ENCODE data around the gene NPNT. TPM values are rescaled to one million over a fixed set of nuclear protein-coding genes. Genes with fewer than 3 reads are reported as not detected.
"Not testable (repeated sequence)": the region's sequence is repeated elsewhere in the genome, so short reads cannot be mapped to it uniquely, and the experiment has no call there.

NPNT gene
- total RNA-seq (2014; rRNA removed; shearing (Covaris generic)) = not detected in 2 replicates

- peak; percentile 1 for DNase-seq (ENCODE audit: low read depth)
Observed at GRCh38 chr4:105894660-105895582, at the start of gene NPNT. Gene NPNT, plus strand, starts transcription at chr4:105895471. Its CDS starts 182 bp downstream, at chr4:105895653.

DNA sequence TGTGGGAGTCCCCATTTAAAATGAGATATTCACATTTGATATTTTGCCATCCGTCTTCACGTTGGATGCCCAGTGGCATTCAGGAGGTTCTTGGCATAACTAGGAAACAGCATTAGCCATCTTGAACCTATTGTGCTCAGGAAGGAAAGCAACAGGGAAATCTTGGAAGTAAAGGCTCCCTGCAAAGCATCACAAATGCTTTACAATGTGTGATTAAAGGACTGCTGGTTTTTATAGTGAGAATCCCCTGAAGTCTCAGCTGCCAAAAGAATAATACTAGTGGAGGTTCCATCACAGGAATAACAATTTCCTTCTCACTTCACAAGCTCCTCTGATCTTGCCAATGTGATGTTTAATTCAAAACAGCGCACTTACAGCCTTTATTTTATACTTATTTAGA, 49.7 kb upstream of the NPNT start:
- DNase-seq (ENCODE audit: low read depth) = no peak

GRCh38 chr4:105848359-105848758, 46.9 kb upstream of the NPNT start:
- not testable (repeated sequence) for DNase-seq (ENCODE audit: low read depth)

- no peak for DNase-seq (ENCODE audit: low read depth)
Observed at GRCh38 chr4:105851196-105851595, 44.1 kb upstream of the NPNT start.

- DNase-seq (ENCODE audit: low read depth) = not testable (repeated sequence)
Observed at GRCh38 chr4:105852230-105852629, 43.0 kb upstream of the NPNT start.

GRCh38 chr4:105858466-105859040, 36.7 kb upstream of the NPNT start:
- DNase-seq (ENCODE audit: low read depth) = no peak

DNA sequence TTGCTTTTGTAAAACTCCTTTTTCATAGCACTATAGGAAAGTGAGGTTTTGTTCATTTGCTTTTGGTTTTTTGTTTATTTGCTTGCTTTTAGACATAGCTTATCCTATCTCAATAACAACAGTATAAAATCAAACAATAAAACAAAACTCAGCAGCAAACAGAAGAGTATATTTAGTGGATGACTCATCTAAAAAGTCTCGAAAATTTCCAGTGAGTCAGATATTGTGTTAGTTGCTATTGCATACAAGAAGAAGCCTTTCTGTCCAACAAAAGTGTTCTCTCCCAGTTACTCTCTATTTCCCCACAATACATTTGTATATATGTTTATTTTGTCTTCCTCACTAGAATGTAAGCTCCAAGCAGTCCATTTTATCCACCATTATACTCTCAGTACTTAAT, 36.0 kb upstream of the NPNT start:
- peak; percentile 58 for DNase-seq (ENCODE audit: low read depth)

DNA sequence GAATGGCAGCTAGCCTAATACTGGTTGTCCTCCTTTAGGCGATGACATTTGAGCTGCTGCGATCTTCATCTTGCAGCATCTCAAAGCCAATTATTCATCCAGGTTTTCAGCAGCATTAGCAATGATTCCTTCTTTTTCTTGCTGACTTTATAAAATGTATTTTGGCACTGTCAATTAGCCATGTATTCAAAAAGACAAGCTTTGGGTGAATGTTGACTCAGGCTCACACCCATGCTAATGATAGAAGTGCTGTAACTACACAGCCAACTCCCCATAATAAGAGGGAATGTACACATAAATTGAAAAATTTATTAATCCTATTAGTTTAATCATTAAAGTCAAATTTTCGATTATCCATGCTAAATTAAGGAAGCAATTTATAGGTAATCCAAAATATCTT, 24.3 kb upstream of the NPNT start:
- no peak for DNase-seq (ENCODE audit: low read depth)

- no peak for DNase-seq (ENCODE audit: low read depth)
Observed at GRCh38 chr4:105871997-105872396, 23.3 kb upstream of the NPNT start.

DNA sequence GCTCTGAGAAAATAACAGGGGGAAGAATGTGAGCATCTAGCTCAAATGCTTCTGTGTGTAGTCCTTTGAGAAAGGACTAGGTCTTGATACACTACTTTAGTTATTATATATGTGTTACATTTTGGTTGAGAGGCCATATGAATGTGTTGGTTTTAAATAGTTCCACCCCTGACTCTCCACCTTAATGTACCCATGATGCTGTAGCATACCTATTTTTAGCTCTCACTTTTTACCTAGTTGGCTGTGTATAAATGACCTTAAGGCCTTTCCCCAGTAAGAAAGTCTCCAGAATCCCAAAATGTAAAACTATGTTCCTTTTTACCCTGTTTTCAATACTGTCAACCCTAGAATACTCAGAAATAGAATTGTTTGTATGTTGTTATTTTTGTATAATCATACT, 20.0 kb upstream of the NPNT start:
- DNase-seq (ENCODE audit: low read depth) = no peak

DNA sequence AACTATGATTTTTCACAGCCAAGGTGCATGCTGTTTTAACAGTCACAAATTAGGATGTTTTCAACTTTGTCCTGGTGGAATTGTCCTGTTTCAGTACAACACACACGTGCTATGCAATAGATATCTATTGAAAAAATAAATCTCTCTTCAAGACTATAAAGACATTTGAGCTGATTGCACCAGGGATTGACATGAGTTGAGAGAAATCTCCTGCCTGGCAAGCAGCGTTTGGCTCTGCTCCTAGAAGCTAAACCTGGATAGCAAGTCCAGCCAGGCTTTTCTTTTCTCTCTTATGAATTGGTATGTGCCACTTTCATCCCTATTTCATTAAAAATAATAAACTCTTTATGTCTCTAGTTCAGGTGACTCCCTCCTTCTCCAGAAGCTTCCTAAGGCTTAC, 16.6 kb upstream of the NPNT start:
- no peak for DNase-seq (ENCODE audit: low read depth)

DNA sequence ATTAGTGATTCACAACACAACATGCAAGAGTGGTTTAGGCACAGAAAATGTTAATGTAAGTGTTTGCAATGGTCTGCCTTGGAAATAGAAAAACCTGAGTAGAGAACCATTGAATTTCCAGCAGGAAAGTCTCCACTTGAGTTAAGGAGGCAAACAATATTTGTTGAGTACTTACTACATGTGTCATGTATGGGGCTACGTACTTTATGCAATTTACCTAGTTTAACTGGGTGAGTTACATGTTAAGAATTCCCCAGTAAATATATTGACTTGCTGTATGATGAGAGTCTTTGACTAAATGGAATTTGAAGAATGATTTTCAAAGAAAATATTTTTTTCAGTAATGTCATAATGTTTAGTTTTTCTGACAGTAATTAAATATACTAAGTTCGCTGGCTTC, 7.8 kb upstream of the NPNT start:
- no peak for DNase-seq (ENCODE audit: low read depth)

DNA sequence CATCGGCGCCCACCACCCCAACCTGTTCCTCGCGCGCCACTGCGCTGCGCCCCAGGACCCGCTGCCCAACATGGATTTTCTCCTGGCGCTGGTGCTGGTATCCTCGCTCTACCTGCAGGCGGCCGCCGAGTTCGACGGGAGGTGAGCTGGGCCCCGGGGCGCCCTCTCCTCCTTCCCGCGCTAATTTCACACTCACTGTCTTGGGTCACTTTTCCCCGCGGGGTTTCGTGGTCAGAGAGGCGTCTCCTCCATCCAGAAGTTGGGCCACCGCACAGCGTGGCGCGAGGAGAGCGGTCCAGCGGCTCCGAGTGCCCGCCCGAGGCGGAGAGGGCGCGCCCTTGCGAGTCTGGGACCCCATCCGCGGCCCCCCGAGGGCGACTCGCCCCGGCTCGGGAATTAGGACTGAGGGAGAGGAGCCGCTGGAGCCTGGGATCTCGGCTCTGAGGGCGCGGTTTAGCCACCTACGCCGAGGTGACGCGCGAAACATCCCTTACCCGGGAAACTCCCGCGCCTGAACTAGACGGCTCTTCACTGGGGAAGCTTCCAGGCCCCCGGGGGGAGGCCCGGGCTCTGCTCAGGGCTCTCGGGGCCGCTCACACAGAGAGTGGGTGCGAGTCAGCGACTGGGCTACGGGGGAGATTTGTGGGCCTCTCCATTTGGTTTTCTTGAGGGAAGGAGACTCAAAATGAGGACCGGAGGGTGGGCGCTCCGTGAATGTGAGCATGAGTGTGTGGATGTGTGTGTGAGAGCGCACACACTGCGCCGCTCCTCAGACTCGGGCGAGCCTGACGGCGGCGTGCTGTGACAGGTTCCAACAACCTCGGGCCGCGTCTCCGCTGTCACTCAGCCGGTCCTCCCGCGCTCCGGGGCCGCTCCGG, 551 bp downstream of the NPNT start:
- DNase-seq (ENCODE audit: low read depth) = no peak

GRCh38 chr4:105896461-105896942, 1.2 kb downstream of the NPNT start:
- DNase-seq (ENCODE audit: low read depth) = no peak

DNA sequence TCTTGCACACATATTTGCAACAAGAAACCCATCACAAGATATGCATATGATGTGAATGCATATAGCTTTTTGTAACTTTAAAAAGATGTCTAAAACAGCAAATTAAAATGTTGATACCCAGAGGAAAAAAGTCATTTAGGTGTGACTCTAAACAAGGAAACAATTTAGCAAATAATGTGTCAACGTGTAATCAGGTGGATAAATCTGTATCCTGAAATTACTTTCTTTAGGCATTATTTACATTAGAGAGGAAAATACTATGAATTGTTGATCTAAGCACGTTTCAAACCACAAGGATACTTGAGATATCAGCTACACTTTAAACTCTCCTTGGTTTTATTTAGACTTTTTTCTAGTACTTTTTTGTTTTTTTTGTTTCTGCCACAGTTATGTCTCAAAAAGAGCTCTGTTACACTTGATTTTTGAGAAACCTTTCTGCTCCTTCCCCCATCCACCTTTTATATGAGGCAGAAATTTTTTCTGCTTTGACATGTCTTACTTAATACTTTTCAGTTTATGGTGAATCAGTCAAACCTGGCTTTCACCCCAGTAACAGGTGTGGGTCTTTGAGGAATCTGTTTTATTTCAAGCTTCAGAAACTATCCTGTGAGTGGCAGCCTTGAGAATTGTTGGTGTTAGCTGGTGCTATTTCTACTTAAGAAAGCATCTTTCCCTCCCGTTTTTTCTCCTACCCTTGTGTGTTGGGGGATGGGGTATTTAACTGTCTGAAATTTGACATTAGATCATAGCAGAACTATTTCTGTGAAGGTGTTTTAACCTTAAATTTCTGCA, 1.9 kb downstream of the NPNT start:
- DNase-seq (ENCODE audit: low read depth) = no peak

DNA sequence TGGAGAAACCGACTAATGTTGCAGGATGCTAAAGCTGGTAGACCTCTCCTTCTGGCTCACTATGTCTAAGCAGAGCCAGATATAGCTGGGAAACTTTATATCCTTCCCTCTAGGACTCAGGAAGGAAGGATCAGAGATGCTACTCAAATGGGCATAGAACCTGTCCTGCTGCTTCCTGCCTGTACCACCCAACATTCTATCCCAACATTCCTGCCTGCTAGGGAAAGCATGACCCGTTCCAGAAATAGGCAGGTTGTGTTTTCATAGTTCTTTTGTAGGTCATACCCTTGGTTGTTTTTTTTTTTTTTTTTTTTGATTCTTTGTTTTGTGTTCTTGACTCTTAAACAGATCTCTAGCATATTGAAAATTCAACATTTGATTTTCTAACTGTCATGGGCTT, 5.3 kb downstream of the NPNT start:
- DNase-seq (ENCODE audit: low read depth) = no peak

DNA sequence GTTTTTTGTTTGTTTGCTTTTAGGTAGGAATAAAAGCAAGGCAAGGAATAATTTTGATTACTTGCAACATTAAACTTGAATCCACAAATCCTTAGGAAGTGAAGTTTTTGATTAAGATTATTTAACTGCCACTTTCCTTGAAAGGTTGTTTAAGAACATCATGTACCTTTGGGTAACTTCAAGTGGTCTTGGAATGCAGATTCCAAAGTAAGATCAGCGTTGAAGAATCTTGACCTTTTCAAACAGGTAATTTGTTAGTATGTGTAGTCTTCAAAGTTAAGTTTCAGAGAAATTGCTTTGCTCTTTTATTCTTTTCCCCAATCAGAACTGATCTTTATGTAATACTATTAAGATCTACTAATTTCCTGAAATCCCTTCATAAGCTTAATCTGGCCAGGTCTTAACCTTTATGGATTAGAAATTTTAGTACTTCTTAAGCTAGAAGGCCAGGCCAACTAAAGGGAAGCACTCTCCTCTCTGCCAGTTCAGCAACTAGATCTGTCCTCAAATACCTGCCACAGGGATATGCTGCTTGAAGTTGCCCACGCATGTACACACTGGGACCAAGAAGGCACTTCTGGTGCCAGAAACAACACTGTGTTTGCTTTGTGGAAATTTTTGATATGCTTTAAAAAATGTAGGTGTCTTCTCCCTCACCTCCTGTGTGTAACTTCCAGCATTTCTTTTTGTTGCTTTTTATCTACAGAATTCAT, 7.4 kb downstream of the NPNT start:
- DNase-seq (ENCODE audit: low read depth) = no peak

DNA sequence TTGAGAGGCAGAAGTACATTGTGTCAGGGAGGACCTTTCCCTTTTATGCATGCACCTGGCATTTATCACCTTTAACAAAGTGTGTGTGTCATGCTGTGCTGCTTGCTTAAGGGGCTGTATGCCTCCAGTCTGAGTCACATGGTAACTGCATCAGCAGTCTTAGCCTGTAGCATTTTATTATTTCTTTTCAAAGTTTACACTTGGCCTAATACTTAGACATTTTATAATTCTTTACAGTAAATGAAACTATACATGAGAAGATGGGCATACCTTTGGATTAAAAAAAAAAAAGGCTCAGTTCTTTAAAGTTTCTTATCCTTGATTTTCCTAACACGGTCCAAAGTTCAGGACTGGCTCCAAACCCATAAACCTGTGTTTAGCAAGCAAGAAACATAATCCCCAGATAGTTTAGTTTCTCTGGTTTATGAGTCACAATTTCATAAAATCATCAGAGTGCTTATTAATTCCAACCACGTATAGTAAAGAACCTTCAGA, 14.6 kb downstream of the NPNT start:
- DNase-seq (ENCODE audit: low read depth) = no peak

- DNase-seq (ENCODE audit: low read depth) = no peak
Observed at GRCh38 chr4:105911426-105911825, 16.2 kb downstream of the NPNT start.

DNA sequence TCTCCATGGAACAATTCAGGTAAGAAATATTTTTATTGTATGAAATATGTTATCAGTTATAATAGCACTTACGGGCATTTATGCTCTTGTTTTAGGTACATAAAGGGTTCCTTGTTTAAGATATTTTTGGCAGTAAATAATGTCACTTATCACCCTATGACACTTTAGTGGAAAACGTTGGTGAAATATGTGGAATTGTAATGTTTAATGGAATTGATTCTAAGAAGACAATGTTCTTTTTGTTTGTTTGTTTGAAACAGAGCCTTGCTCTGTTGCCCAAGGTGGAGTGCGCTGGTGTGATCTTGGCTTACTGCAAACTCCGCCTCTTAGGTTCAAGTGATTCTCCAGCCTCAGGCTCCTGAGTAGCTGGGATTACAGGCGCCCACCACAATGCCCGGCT, 17.4 kb downstream of the NPNT start:
- no peak for DNase-seq (ENCODE audit: low read depth)

All from RPMI7951 (cell line).